Small intestine (tissue), 7 donors: ENCODE measurements around the gene ADAMTSL1. TPM values are rescaled to one million over a fixed set of nuclear protein-coding genes. Genes with fewer than 3 reads are reported as not detected.

ENCODE experiments used
- DNase-seq, 2 donors: peaks; one replicate each; pipeline versions ENCODE4 v3.0.0 to v3.0.0-alpha.2; 2013
- FAIRE-seq: peaks from 2 replicates; lab custom pipeline; 2012; peaks lifted over from hg19 to GRCh38; lab: Jason Lieb, UNC
- H3K27ac ChIP-seq, 3 donors: one replicate each; pipeline ENCODE4 v1.5.1; 2013; ENCODE audit warnings: low read length in 2 of 3, mild to moderate bottlenecking in 2 of 3, control low read depth in 1 of 3, inconsistent platforms in 1 of 3, low read depth in 1 of 3, moderate library complexity in 1 of 3
- H3K27me3 ChIP-seq, 3 donors: one replicate each; pipeline ENCODE4 v1.6.1; 2013; ENCODE audit warnings: low read length in 3 of 3, inconsistent platforms in 1 of 3; ENCODE audit not compliant: control insufficient read depth in 3 of 3, insufficient read depth in 3 of 3
- H3K36me3 ChIP-seq, 3 donors: one replicate each; pipeline ENCODE4 v1.6.1; 2013; ENCODE audit warnings: low read length in 3 of 3, inconsistent platforms in 1 of 3, low read depth in 1 of 3, mild to moderate bottlenecking in 1 of 3, moderate library complexity in 1 of 3; ENCODE audit not compliant: control insufficient read depth in 3 of 3, insufficient read depth in 2 of 3
- H3K4me1 ChIP-seq, 3 donors: one replicate each; pipeline ENCODE4 v1.6.1; 2013; ENCODE audit warnings: low read length in 2 of 3, inconsistent platforms in 1 of 3, low read depth in 1 of 3, mild to moderate bottlenecking in 1 of 3, moderate library complexity in 1 of 3; ENCODE audit not compliant: control insufficient read depth in 3 of 3, insufficient read depth in 2 of 3
- H3K4me3 ChIP-seq, 3 donors: one replicate each; pipeline ENCODE4 v1.5.1; 2013; ENCODE audit warnings: low read length in 3 of 3, control low read depth in 1 of 3, inconsistent platforms in 1 of 3, low read depth in 1 of 3, mild to moderate bottlenecking in 1 of 3, moderate library complexity in 1 of 3
- H3K9me3 ChIP-seq, 2 donors: one replicate each; pipeline ENCODE4 v1.6.1; 2013; ENCODE audit warnings: low read depth in 1 of 2, low read length in 1 of 2; ENCODE audit not compliant: control insufficient read depth in 2 of 2, insufficient read depth in 1 of 2
- WGBS, 3 donors: extraction: QIAGEN DNeasy Blood & Tissue Kit; methylation state at CpG; one replicate each; pipeline ENCODE4 v1.1.7; 2013; 5-methylcytosine and 5-hydroxymethylcytosine counted together
- polyA plus RNA-seq, 4 donors: library from polyadenylated mRNA; stranded (reverse) in 3 of 4; unstranded in 1 of 4; fragments of 200-250 nt in 3 of 4; fragments of 120-200 nt in 1 of 4; gene quantifications; one replicate each; pipeline versions ENCODE4 v1.2.1 to v1.2.3, GENCODE V29; 2013
- donor health status: healthy with polysubstance abuse.
- donor health status: control.
- donor health status: control.
- donor health status: Bipolar disorder and iron deficiency.
- donor health status: healthy.

ADAMTSL1 gene
- polyA plus RNA-seq, 4 donors: 0.97 to 1.6 TPM; not detected in 2

GRCh38 chr9:18614651-18615050 lies 140.7 kb downstream of the ADAMTSL1 start:
- FAIRE-seq: no peak
- Histone ChIP-seq H3K27ac (no peak overlapping the region), H3K36me3 (no peaks in the 10 kb centered on the region), H3K4me1 (no peaks in the 10 kb centered on the region), H3K27me3 (no peaks in the 10 kb centered on the region), H3K4me3 (no peak overlapping the region), H3K9me3 (no peaks in the 10 kb centered on the region)
- DNase-seq: no peak
- 95 to 97% (median 96%) methylated on average over 2 of the region's 2 CpGs for WGBS, 3 donors

GRCh38 chr9:18616976-18617375 lies 143.0 kb downstream of the ADAMTSL1 start:
- H3K4me3 ChIP-seq: no peak overlapping the region
- H3K27ac ChIP-seq: no peak overlapping the region
- no peaks in the 10 kb centered on the region for H3K36me3 ChIP-seq
- H3K27me3 ChIP-seq: no peaks in the 10 kb centered on the region
- no peak for FAIRE-seq
- no peak for DNase-seq
- no peaks in the 10 kb centered on the region for H3K4me1 ChIP-seq
- H3K9me3 ChIP-seq: no peaks in the 10 kb centered on the region

GRCh38 chr9:18617759-18618158 lies 143.8 kb downstream of the ADAMTSL1 start:
- no peak for DNase-seq
- FAIRE-seq: no peak
- Histone ChIP-seq H3K36me3 (no peaks in the 10 kb centered on the region), H3K4me1 (no peaks in the 10 kb centered on the region), H3K4me3 (no peak overlapping the region), H3K27me3 (no peaks in the 10 kb centered on the region), H3K27ac (no peak overlapping the region), H3K9me3 (no peaks in the 10 kb centered on the region)
- 70 to 87% (median 85%) methylated on average over 1 of the region's 1 CpG for WGBS, 3 donors

- H3K4me3 ChIP-seq: no peak overlapping the region
- DNase-seq (no peak), FAIRE-seq (no peak)
- H3K27me3 ChIP-seq: no peaks in the 10 kb centered on the region
- no peaks in the 10 kb centered on the region for H3K9me3 ChIP-seq
- no peaks in the 10 kb centered on the region for H3K36me3 ChIP-seq
- no peaks in the 10 kb centered on the region for H3K4me1 ChIP-seq
- 75 to 86% (median 85%) methylated on average over 2 of the region's 2 CpGs for WGBS, 3 donors
- no peak overlapping the region for H3K27ac ChIP-seq
Measured at GRCh38 chr9:18618862-18619261, 144.9 kb downstream of the ADAMTSL1 start.

- DNase-seq (no peak), FAIRE-seq (no peak)
- Histone ChIP-seq H3K4me3 (no peak overlapping the region), H3K27me3 (no peaks in the 10 kb centered on the region), H3K9me3 (no peaks in the 10 kb centered on the region), H3K4me1 (no peaks in the 10 kb centered on the region), H3K27ac (no peak overlapping the region), H3K36me3 (no peaks in the 10 kb centered on the region)
- 66 to 83% (median 71%) methylated on average over 11 of the region's 11 CpGs for WGBS, 3 donors
Measured at GRCh38 chr9:18622186-18622836, 148.4 kb downstream of the ADAMTSL1 start.

GRCh38 chr9:18623221-18624079 lies 149.5 kb downstream of the ADAMTSL1 start:
- H3K36me3 ChIP-seq: no peaks in the 10 kb centered on the region
- WGBS, 3 donors: 46 to 60% (median 56%) methylated on average over 4 of the region's 4 CpGs
- H3K27me3 ChIP-seq: no peaks in the 10 kb centered on the region
- no peak overlapping the region for H3K4me3 ChIP-seq
- DNase-seq (no peak), FAIRE-seq (no peak)
- no peaks in the 10 kb centered on the region for H3K4me1 ChIP-seq
- H3K27ac ChIP-seq: no peak overlapping the region
- H3K9me3 ChIP-seq: no peaks in the 10 kb centered on the region

GRCh38 chr9:18626046-18626698 lies 152.2 kb downstream of the ADAMTSL1 start:
- DNase-seq (no peak), FAIRE-seq (no peak)
- no peaks in the 10 kb centered on the region for H3K9me3 ChIP-seq
- no peaks in the 10 kb centered on the region for H3K4me1 ChIP-seq
- no peaks in the 10 kb centered on the region for H3K36me3 ChIP-seq
- H3K4me3 ChIP-seq: no peak overlapping the region
- no peaks in the 10 kb centered on the region for H3K27me3 ChIP-seq
- H3K27ac ChIP-seq: no peak overlapping the region
- WGBS, 3 donors: 80 to 86% (median 84%) methylated on average over 2 of the region's 2 CpGs

- no peak overlapping the region for H3K4me3 ChIP-seq
- no peaks in the 10 kb centered on the region for H3K27me3 ChIP-seq
- H3K36me3 ChIP-seq: no peaks in the 10 kb centered on the region
- H3K27ac ChIP-seq: no peak overlapping the region
- no peaks in the 10 kb centered on the region for H3K4me1 ChIP-seq
- 73 to 83% (median 74%) methylated on average over 1 of the region's 1 CpG for WGBS, 3 donors
- DNase-seq: no peak
- H3K9me3 ChIP-seq: no peaks in the 10 kb centered on the region
- no peak for FAIRE-seq
Measured at GRCh38 chr9:18629136-18629535, 155.2 kb downstream of the ADAMTSL1 start.
